NCI-H146 treated with DMSO at 0.1 percent for 48 hours (cell line): ENCODE measurements around the gene CD300LD.

Experiments used
- DNase-seq: peaks from one replicate; lab custom pipeline; 2025; ENCODE audit not compliant: unreplicated experiment; lab: John Stamatoyannopoulos, UW

Gene CD300LD

DNA sequence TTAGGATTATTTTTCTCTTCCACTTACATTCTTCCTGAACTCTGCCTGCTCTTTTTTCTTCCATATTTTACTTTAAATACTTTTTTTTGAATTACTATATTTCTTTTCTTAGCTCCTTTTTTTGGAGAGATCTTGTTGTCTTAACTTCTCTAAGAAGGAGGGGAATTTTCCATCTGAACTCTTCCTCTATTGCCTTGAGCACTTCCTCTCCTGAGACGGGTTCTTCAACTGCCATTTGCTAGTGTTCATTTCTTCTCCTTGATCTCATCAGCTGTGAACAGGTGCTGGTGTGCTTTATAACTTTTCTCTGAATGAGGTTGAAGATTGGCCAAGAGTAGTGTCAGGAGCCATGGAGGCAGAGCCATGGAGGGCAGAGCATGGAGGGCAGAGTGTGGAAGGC is 15.1 kb upstream of the CD300LD start:
- DNase-seq: no peak

DNA sequence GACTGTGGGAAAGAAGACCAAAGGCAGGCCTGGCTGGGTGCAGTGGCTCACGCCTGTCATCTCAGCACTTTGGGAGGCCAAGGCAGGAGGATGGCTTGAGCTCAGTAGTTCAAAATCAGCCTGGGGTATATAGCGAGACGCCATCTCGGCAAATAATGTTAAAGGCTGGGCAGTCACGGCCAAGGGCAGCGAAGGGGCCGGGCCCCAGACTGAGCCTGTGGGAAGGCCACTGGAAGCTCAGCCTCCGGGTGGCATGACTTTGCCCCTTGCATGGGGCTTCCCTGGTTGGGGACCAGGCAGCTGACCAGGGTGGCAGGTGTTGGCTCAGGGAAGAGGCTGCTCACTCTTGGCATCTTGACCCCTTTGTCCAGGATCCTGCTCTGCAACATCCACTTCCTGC is 14.0 kb upstream of the CD300LD start:
- DNase-seq: no peak

DNA sequence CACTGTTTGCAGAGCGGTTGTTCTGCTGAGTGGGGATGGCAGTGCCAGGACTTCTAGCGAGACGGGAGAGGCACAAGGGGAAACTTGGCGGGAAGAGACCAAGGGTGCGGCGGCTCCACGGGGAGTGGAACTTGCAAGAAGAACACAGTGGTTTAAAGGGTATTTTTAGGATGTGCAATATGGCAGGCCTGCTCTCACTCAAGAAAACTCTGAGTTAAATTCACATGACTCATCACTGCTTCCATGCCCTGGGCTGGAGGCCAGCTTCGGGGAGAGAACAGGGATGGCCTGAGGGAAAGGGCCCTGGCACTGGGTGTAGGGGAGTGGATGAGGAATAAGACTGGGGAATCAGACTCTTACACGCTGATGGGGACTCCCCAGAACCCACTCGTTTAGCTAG is 13.3 kb upstream of the CD300LD start:
- DNase-seq: no peak

DNA sequence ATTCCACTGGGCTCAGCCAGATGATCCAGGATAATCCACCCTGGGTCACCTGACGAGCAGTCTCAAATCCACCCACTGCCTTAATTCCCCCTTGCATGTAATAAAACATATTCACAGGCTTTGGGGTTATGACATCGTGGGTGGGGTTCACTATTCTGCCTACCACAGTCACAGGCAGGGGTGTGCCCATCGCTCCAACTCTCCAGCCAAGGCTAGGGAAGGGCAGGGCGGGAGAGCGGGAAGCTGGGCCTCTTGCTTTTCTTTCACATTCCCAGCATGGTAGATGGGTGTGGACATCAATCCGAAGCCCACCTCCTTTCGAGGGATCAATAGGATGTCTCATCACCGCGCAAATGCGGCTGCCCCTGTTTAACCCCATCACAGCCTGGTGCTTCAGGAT is 12.7 kb upstream of the CD300LD start:
- DNase-seq: no peak

DNA sequence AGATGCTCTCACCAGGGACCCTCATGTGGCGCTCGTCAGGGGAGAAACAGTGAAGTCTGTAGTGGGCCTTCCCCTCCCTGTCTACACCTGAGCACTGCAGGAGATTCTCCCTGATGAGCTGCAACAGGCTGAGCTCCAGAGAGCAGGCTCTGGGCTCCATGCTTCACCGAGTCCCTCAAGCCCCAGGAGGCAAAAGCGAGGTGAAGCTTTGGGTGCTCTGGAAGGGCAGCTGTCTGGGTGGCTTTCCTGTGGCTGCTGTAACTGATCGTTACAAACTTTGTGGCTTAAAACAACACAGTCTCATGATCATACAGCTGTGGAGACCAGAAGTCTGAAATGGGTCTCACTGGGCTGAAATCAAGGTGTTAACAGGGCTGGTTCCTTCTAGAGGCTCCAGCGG is 12.1 kb upstream of the CD300LD start:
- no peak for DNase-seq

DNA sequence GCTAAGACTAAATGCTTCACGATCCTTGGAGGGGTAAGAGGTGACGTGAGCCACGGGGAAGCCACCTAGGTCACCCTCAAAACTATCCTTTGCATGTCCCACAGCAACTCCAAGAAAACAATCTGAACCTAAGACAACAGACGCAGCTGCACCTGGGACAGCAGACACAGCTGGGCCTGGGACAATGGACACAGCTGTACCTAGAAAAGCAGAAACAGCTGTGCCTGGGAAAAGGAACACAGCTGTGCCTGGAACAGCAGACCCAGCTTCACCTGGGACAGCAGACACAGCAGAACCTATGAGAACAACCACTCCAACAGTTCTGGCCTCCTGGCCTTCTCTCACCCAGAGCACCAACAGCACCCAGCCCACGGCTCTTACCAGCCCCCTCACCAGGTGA is 11.7 kb upstream of the CD300LD start:
- no peak for DNase-seq

DNA sequence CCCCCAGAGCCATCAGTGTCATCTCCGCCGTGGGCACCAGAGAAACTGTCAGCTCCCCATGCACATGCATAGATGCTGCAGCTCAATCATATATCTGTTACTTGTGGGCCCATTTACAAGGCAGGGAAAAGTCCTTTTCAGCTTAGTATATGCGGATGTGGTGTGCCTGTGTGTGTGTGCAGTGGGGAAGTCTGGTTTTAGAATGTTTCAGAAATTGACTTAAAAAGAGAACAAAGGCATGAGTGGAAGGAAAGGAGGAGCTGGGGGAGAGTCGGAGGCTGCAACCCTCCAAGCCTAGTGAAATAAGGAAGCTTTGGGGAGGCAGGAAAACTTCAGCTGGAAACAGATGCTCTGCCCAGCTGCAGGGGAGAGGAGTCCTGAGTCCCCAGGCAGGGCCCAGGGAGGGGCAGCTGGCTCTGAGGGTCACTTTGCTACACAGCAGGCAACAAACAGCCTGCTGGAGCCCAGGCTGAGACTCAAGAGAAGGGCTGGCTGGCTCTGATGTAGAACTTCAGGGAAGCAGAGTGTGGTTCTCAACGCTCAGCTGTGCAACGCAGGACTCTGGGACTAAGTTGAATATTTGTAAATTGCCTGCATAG is 11.1 kb upstream of the CD300LD start:
- no peak for DNase-seq

DNA sequence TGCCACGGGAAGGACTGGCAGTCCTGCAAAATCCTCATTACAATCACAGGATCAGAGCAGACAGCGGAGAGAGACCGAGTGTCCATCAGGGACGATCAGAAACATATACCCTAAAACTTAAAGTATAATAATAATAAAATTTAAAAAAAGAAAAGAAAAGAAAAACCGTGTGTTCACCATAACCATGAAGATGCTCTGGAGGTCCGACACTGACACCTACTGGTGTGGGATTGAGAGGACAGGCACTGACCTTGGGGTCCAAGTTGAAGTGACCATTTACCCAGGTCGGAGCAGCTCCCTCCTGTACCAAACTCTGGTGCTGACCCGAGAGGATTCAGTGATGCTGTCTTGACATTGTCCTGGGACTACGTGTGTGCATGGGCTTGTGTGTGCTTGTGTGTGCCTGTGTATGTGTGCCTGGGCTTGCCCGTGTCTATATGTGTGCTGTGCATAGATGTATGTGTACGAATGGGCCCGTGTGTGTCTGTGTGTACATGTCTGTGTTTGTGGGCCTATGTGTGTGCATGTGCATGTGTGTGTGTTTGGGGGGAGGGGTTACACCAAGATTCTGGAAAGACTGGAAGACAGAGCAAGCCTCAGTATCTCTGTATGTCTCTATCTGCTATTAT is 10.0 kb upstream of the CD300LD start:
- DNase-seq: peak; percentile 0

DNA sequence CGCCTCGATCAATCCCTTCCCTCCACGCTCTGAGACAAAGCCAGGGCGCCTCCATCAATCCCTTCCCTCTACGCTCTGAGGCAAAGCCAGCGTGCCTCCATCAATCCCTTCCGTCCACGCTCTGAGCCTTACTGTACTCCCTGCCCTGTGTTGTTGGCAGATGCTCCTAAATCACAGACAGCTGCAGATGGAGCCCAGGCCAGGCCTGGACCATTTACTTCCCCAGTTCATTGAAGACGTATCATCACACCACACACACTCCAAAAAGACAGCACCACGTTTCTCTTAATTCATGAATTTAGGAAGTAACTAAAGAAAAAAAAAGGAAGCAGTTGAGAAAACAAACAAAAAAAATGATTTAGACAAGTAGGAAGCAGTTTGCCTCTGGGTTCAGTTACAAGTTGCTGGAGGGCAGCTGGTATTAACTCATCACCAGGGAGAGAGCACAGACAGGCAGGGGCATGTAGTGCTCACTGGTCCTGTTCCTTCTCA is 7.4 kb upstream of the CD300LD start:
- no peak for DNase-seq

DNA sequence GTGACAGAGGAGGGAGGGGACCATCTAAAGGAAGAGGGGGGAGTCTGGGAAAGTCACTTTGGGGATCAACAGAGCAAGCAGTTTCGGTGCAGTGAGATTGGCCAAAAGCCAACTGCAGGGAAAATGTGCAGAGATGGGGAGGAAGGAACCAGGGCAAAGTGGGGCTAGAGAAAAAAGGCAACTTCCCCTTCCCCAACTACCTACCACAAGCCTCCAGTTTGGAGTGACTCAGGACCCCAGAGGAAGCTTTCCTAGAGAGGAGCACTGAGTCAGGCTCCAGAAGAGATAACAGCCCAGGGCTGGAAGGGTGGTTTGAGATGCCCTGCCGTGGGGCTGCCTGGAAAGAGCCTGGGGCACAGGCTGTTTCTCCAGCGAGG is 6.9 kb upstream of the CD300LD start:
- no peak for DNase-seq

DNA sequence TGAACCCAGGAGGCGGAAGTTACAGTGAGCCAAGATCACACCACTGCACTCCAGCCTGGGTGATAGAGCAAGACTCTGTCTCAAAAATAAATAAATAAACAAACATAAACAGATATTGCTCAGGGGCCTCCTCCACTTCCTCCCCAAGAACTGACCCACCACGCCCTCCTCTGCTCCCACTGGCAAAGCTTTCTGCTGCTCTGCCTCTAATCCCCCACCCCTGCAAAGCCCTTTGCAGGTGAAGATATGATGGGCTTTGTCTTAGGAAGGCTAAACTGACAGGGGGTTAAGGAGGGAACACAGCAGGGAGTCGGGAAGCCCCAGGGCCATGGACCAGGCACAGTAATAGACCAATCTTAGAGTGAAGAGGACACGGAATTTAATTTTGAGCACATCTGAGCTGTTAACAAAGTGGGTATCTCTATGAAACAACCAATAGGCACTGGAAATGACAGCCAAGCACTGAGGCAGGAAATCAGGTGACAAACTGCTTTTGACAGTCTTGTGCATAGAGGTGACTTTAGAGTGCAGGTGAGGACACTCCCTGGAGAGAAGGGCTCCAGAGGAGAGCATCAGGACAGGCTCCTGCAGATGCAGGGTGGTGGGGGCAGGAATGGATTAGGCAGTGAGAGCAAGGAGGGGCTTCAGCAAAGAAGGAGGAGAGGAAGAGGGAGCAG is 6.4 kb upstream of the CD300LD start:
- DNase-seq: no peak

DNA sequence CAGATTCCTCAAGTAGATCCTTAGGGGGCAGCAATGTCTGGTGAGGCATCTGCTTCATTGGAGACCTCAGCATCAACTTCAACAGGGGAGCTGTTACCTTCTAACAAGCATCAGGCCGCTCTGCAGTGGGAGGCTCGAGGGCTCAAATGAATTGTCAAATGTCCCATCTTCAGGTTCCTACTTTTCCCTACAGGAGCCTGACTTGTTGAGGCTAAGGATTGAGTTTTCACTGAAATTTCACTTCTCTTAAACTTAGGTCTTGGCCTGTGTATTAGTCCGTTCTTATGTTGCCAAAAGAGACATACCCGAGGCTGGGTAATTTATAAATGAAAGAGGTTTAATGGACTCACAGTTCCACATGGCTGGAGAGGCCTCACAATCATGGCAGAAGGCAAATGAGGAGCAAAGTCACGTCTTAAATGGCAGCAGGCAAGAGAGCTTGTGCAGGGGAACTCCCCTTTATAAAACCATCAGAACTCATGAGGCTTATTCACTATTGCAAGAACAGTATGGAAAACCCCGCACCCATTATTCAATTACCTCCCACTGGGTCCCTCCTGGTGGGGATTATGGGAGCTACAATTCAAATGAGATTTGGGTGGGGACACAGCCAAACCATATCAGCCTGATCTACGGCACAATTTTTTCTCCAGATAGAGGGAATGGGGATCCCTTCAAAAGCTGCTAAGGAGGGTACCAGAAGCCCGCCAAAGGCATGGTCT is 5.1 kb upstream of the CD300LD start:
- no peak for DNase-seq

DNA sequence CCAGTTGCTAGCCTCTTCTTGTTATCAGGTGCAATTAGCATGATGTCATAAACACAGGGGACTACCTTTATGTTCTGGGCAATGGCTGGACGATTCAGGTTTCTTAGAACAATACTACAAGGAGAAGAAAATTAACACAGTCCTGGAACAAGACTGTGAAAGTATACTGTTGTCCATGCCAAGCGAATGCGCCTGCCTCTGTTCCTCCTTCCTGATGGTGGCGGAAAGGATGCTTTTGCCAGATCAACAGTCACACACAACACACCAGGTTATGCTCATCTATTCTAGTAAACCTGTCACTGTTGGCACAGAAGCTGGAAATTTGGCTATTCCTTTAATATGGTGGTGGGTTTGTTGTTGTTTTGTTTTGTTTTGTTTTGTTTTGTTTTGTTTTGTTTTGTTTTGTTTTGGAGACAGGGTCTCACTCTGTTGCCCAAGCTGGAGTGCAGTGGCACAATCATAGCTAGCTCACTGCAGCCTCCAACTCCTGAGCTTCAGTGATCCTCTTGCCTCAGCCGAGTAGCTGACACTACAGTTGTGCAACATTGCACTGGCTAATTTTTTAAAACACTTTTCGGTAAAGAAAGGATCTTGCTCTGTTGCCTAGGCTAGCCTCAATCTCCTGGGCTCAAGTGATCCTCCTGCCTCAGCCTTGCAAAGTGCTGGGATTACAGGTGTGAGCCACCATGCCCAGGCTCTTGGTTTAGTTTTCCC is 3.1 kb upstream of the CD300LD start:
- DNase-seq: no peak

DNA sequence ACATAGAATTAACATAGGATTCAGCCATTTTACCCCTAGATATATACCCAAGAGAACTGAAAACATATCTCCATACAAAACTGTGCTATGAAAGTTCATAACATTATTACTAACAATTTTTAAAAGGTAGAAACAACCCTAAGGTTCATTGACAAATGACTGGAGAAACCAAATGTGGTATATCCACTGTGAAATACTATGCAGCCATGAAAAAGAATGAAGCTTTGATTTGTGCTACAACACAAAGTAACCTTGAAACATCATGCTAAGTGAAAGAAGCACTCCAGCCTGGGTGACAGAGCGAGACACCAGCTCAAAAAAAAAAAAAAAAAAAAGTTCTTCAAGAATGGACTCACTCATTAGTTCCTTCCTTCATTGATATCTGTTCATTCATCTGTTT is 580 bp downstream of the CD300LD start:
- DNase-seq: no peak

DNA sequence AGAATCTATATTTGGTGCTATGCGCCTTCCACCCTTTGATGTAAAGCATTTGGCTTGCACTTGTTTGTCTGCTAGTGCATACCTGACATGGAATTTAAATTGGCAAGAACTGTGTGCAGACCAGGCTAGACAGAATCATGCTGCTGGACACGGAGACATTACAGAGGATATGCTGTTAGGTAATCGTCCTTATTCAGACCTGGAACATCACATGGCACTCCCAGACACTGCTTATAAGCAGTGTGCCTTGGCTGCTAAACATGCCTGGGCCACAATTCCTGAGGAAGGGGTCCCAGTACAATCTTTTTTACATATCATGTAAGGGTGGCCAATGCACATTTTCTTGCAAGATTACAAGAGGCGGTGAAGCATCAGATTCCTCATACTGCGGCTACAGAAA is 6.4 kb downstream of the CD300LD start:
- no peak for DNase-seq

DNA sequence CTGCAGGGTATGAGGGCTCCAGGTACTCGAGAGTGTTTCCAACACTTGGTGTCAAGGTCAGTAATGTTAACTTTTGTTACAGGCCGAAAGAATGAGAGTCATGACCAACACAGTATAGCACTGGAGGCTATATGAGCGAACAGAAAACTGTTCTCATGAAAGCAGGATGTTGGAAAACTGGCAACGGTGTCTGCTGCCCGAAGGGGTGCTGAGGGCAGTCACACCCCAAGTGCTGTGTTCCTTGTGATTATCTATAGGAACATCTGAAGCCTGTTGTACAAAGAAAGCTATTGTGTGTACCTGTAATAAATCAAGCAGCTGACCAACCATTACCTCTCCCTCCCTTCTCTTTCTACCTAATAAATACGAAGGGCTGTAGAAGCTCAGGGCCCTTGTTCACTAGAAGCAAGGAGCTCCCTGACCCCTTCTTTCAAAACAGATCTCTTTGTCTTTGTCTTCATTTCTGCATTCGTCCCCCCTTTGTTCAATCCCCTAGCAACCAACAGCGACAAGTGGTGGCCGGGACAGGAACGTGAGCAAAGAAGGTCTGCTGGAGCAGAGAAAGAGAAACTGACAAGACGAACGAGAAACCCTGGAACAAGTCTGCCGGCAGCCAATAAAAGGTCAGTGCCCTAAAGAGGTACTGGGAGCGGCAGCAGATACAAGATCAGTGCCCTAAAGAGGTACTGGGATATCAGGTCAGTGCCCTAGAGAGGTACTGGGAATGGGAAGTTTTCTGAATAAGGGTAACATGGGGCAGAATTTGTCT is 7.6 kb downstream of the CD300LD start:
- DNase-seq: no peak

DNA sequence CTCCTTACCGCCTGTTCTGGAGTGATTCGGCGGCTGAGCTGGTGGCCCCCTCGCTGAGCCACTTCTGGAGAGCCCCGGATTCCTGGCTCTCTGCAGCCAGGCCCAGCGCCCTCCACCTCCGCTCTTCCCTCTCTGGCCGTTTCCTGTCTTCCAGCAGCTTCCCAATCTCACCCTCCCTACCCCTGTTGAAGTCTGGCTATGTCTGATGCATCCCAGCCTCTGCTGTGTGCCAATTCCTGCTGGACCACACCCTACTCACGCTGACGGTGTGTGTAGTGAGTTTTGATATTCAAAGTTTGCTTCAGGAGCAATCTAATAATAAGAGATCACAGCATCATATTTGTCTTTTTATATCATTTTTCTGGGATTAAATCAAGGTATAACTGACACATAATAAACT is 9.4 kb downstream of the CD300LD start:
- DNase-seq: no peak

DNA sequence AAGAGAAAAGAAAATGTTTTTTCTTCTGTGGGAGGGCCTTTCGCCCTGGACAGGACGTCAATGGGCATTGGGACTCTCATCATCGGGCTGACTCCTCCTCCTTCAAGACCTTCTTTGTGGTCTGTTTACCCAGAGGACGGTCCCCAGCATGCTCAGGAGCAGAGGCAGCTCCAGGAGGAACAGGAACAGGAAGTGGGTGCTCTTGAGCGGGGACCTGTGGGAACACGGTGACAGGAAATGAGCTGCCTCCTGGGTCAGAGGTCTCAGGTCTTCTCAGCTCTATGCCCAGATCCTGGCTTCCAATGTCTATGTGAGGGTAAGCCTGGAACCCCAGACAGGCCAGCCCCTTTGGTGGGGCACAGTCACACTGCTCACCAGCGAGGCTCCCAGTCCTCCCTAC is 12.2 kb downstream of the CD300LD start:
- no peak for DNase-seq

DNA sequence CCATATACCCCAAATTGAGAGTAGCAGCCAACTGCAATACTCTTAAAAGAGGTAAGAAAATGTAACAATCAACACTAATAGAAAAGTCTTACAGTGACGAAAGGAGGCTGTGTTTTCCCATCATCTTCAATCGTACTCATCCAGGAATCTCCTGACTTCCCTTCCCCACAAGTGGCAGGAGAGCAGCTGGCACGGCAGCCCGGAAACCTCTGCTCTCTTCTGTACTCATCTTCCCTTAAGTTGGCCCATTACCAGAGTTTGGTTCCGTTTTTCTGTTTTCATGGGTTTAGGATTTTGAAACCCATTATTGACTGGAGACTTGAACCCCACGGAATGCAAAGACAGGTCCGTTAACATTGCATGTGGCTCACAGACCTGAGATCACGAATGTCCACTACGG is 13.1 kb downstream of the CD300LD start:
- DNase-seq: no peak

DNA sequence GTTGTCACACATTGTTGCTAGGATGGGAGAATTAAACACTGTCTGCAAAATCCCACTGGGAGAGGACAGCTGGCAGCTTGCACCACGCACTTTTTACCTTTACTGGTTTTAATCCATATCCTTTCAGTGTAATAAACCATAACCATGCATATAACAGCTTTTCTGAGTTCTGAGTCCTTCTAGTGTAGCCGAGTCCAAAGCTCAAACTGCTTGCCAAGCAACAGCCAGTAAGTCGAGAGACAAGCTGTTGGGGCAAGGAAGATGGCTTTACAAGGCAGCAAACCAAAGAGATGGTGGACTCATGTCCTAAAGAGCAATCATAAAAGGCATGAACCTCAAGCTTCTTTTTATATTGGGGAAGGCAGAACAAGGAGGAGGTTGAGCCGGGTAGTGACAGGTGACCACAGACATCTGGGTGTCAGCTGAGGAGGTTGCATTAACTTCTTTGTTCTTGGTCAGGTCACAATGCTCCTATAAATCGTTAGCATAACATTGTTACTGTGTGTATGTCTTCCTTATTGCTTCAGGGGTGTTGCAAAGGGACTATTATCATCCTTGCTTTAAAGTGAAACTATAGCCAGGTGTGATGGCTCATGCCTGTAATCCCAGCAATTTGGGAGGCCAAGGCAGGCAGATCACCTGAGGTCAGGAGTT is 17.5 kb downstream of the CD300LD start:
- DNase-seq: no peak
